H9 (cell line): ENCODE data around the gene OR10T2. TPM values are rescaled to one million over a fixed set of nuclear protein-coding genes. Genes with fewer than 3 reads are reported as not detected.

Experiments
- total RNA-seq: library from RNA; stranded (reverse); gene quantifications from 2 replicates; pipeline ENCODE4 v1.2.1, GENCODE V29; 2021

The OR10T2 gene
- total RNA-seq, 1 experiment from 2014 or later: not detected

Other genes starting within 250 kb of the OR10T2 start
- 0.98 and 1.3 TPM in 2 replicates for gene CD1D, start 218.6 kb downstream of the OR10T2 start, total RNA-seq
- not detected in 2 replicates for gene CD1A, start 145.0 kb downstream of the OR10T2 start, total RNA-seq
- not detected in 2 replicates for gene CD1C, start 109.5 kb downstream of the OR10T2 start, total RNA-seq
- gene CD1B, start 67.9 kb downstream of the OR10T2 start, total RNA-seq: not detected in 2 replicates
- gene CD1E, start 45.6 kb downstream of the OR10T2 start, total RNA-seq: not detected in 2 replicates
- not detected in 2 replicates for gene OR10K2, start 26.8 kb upstream of the OR10T2 start, total RNA-seq
- gene OR10K1, start 62.4 kb upstream of the OR10T2 start, total RNA-seq: not detected in 2 replicates
- not detected in 2 replicates for gene OR10R2, start 72.8 kb upstream of the OR10T2 start, total RNA-seq
- gene OR6Y1, start 154.9 kb upstream of the OR10T2 start, total RNA-seq: not detected in 2 replicates
- gene OR6P1, start 171.1 kb upstream of the OR10T2 start, total RNA-seq: not detected in 2 replicates
- gene OR10X1, start 180.4 kb upstream of the OR10T2 start, total RNA-seq: not detected in 2 replicates
- not detected in 2 replicates for gene OR10Z1, start 205.8 kb upstream of the OR10T2 start, total RNA-seq